Neural cell (in vitro differentiated cells): ENCODE measurements around the gene SKAP1.

ENCODE experiments used
- CTCF ChIP-seq: fragments of 450-650 bp; IDR thresholded peaks from 2 replicates; pipeline ENCODE4 v1.5.1; 2014; ENCODE audit warnings: antibody characterized with exemption, mild to moderate bottlenecking, moderate library complexity; ENCODE audit not compliant: poor library complexity, severe bottlenecking
- EZH2 ChIP-seq: fragments of 200-600, 300-800 bp; shearing (Covaris generic), sonication (generic); IDR thresholded peaks from 2 replicates; pipeline ENCODE4 v1.6.1; 2014; ENCODE audit warnings: antibody characterized with exemption, low read length, borderline replicate concordance, mild to moderate bottlenecking; ENCODE audit not compliant: insufficient read depth, poor library complexity, severe bottlenecking
- RAD21 ChIP-seq: fragments of 450-650 bp; conservative IDR thresholded peaks from 2 replicates; pipeline ENCODE4 v1.6.1; 2014; ENCODE audit warnings: antibody characterized with exemption, mild to moderate bottlenecking, moderate library complexity
- SMC3 ChIP-seq: fragments of 450-650 bp; conservative IDR thresholded peaks from 2 replicates; pipeline ENCODE4 v1.6.1; 2014; ENCODE audit warnings: antibody characterized with exemption, mild to moderate bottlenecking, moderate library complexity; ENCODE audit not compliant: poor library complexity

- TF ChIP-seq CTCF (no peak), RAD21 (no peak), EZH2 (no peak), SMC3 (no peak)
These were observed 302.5 kb downstream of the SKAP1 start for GRCh38 chr17:48127371-48128051.
